Neural progenitor cell (in vitro differentiated cells): ENCODE data around the gene HDAC4. TPM values are rescaled to one million over a fixed set of nuclear protein-coding genes. Genes with fewer than 3 reads are reported as not detected.

Experiments
- DNase-seq: peaks from one replicate; pipeline ENCODE4 v3.0.0-alpha.2; 2016; ENCODE audit warnings: low spot score
- H2AFZ ChIP-seq: fragments of 200-600 bp; sonication (generic); replicated peaks from 2 replicates; pipeline ENCODE4 v1.6.1; 2016; ENCODE audit warnings: antibody characterized with exemption
- H3F3A ChIP-seq: fragments of 200-600 bp; sonication (generic); 2 replicates; pipeline ENCODE4 v1.6.1; 2016; ENCODE audit warnings: antibody characterized with exemption, low read depth
- H3K27ac ChIP-seq: fragments of 200-600 bp; sonication (generic); 2 replicates; pipeline ENCODE4 v1.5.1; 2016; ENCODE audit warnings: mild to moderate bottlenecking
- H3K27me3 ChIP-seq: fragments of 200-600 bp; sonication (generic); 2 replicates; pipeline ENCODE4 v1.6.1; 2016; ENCODE audit warnings: mild to moderate bottlenecking, moderate library complexity
- H3K36me3 ChIP-seq: fragments of 200-600 bp; sonication (generic); 2 replicates; pipeline ENCODE4 v1.5.1; 2016
- H3K4me1 ChIP-seq: fragments of 200-600 bp; sonication (generic); 2 replicates; pipeline ENCODE4 v1.6.1; 2016; ENCODE audit warnings: mixed run types
- H3K4me2 ChIP-seq: fragments of 200-600 bp; sonication (generic); 2 replicates; pipeline ENCODE4 v1.6.1; 2016
- H3K4me3 ChIP-seq: fragments of 200-600 bp; sonication (generic); 2 replicates; pipeline ENCODE4 v1.5.1; 2016
- H3K79me2 ChIP-seq: fragments of 200-600 bp; sonication (generic); 2 replicates; pipeline ENCODE4 v1.6.1; 2016; ENCODE audit warnings: low read depth
- H3K9ac ChIP-seq: fragments of 200-600 bp; sonication (generic); 2 replicates; pipeline ENCODE4 v1.6.1; 2016
- H3K9me3 ChIP-seq: fragments of 200-600 bp; sonication (generic); 2 replicates; pipeline ENCODE4 v1.5.1; 2016; ENCODE audit warnings: low read depth
- H4K20me1 ChIP-seq: fragments of 200-600 bp; sonication (generic); 2 replicates; pipeline ENCODE4 v1.6.1; 2016; ENCODE audit warnings: low read depth
- H3K27ac Mint-ChIP-seq: 3 replicates; pipeline ENCODE4 v1.8.0; 2021; ENCODE audit warnings: mixed read lengths
- H3K27me3 Mint-ChIP-seq: 2 replicates; pipeline ENCODE4 v1.8.0; 2022; ENCODE audit warnings: low read depth, mild to moderate bottlenecking, inconsistent platforms, moderate library complexity, mixed read lengths; ENCODE audit not compliant: insufficient read depth
- H3K36me3 Mint-ChIP-seq: 3 replicates; pipeline ENCODE4 v1.8.0; 2021; ENCODE audit warnings: mixed read lengths
- H3K4me1 Mint-ChIP-seq: 3 replicates; pipeline ENCODE4 v1.8.0; 2021; ENCODE audit warnings: mixed read lengths
- H3K4me3 Mint-ChIP-seq: 3 replicates; pipeline ENCODE4 v1.8.0; 2021; ENCODE audit warnings: mild to moderate bottlenecking, moderate library complexity, mixed read lengths
- H3K9me3 Mint-ChIP-seq: 3 replicates; pipeline ENCODE4 v1.8.0; 2020; ENCODE audit warnings: mixed read lengths
- CTCF ChIP-seq: fragments of 200-600 bp; sonication (generic); IDR thresholded peaks from 2 replicates; pipeline ENCODE4 v1.5.1; 2017; ENCODE audit warnings: antibody characterized with exemption, mild to moderate bottlenecking
- EZH2 ChIP-seq: fragments of 200-600 bp; sonication (generic); IDR thresholded peaks from 2 replicates; pipeline ENCODE4 v1.6.1; 2017; ENCODE audit warnings: antibody characterized with exemption, mild to moderate bottlenecking, moderate library complexity
- EZH2phosphoT487 ChIP-seq: fragments of 200-600 bp; sonication (generic); IDR thresholded peaks from 2 replicates; pipeline ENCODE4 v1.6.1; 2017; ENCODE audit warnings: antibody characterized with exemption
- total RNA-seq: library from RNA; depleted of rRNA; stranded (reverse); fragments of >200 nt; gene quantifications from 2 replicates; pipeline ENCODE4 v1.2.3, GENCODE V29; 2015; ENCODE audit warnings: low replicate concordance

Gene HDAC4
- total RNA-seq, 1 donor from 2014 or later, result 36.0 TPM

DNA sequence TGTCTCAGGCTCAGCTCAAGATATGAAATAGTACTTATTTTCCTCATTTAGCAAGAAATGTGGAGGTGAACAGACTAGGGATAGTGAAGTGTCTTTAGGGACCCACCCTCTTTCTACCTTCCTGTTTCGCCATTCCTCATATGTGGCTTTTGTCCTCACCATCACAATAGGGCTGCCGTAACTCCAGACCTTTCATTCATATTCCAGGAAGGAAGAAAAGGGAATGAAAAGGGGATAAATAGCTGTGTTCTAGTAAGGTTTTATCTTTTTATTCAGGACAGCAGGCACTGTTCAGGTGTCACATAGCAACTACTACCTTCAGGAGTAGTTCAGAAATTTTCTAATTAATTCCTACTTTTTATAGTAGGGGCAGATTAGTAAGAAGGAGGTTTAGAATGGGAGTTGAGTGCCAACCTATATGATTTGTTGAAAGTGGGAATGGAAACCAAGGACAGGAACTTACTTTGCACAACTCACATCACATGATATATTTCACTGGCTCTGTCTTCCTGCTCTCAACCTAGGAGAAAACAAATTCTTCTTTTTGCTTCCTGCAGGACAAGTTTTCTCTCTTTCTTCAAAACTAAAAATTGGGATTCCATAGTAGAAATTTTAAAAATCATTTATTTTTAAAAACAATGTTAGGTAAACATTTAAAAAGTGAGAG lies 36.0 kb upstream of the HDAC4 start:
- H3F3A ChIP-seq, result peaks cover 34% of the 10 kb centered on the region
- Mint-ChIP-seq H3K9me3 (peaks cover 15% of the 10 kb centered on the region), H3K4me3 (no peak overlapping the region), H3K27me3 (peaks cover 9% of the 10 kb centered on the region), H3K36me3 (peaks cover 1% of the 10 kb centered on the region), H3K27ac (no peak overlapping the region), H3K4me1 (peaks cover 32% of the 10 kb centered on the region)
- no peaks in the 10 kb centered on the region for H3K27me3 ChIP-seq
- H3K79me2 ChIP-seq, result no peaks in the 10 kb centered on the region
- H3K9ac ChIP-seq, result no peak overlapping the region
- H3K4me3 ChIP-seq, result no peak overlapping the region
- no peak overlapping the region for H2AFZ ChIP-seq
- H3K36me3 ChIP-seq, result peaks cover 4% of the 10 kb centered on the region
- no peaks in the 10 kb centered on the region for H3K9me3 ChIP-seq
- no peak for DNase-seq
- H3K4me2 ChIP-seq, result no peak overlapping the region
- TF ChIP-seq EZH2phosphoT487 (no peak), CTCF (no peak), EZH2 (no peak)
- H4K20me1 ChIP-seq, result no peaks in the 10 kb centered on the region
- H3K27ac ChIP-seq, result no peak overlapping the region
- H3K4me1 ChIP-seq, result peaks cover 31% of the 10 kb centered on the region

GRCh38 chr2:239436076-239436475 lies 35.3 kb upstream of the HDAC4 start:
- Mint-ChIP-seq H3K4me3 (no peak overlapping the region), H3K36me3 (peaks cover 1% of the 10 kb centered on the region), H3K4me1 (peaks cover 25% of the 10 kb centered on the region), H3K27ac (no peak overlapping the region), H3K27me3 (peaks cover 9% of the 10 kb centered on the region), H3K9me3 (peaks cover 15% of the 10 kb centered on the region)
- Histone ChIP-seq H3K4me3 (no peak overlapping the region), H2AFZ (no peak overlapping the region), H3K4me1 (peaks cover 23% of the 10 kb centered on the region), H3K4me2 (no peak overlapping the region), H3F3A (peaks cover 26% of the 10 kb centered on the region), H3K27me3 (no peaks in the 10 kb centered on the region), H3K9me3 (no peaks in the 10 kb centered on the region), H3K79me2 (no peaks in the 10 kb centered on the region), H3K36me3 (peaks cover 4% of the 10 kb centered on the region), H3K9ac (no peak overlapping the region), H3K27ac (no peak overlapping the region), H4K20me1 (no peaks in the 10 kb centered on the region)
- TF ChIP-seq EZH2phosphoT487 (no peak), CTCF (no peak), EZH2 (no peak)
- DNase-seq, result no peak

DNA sequence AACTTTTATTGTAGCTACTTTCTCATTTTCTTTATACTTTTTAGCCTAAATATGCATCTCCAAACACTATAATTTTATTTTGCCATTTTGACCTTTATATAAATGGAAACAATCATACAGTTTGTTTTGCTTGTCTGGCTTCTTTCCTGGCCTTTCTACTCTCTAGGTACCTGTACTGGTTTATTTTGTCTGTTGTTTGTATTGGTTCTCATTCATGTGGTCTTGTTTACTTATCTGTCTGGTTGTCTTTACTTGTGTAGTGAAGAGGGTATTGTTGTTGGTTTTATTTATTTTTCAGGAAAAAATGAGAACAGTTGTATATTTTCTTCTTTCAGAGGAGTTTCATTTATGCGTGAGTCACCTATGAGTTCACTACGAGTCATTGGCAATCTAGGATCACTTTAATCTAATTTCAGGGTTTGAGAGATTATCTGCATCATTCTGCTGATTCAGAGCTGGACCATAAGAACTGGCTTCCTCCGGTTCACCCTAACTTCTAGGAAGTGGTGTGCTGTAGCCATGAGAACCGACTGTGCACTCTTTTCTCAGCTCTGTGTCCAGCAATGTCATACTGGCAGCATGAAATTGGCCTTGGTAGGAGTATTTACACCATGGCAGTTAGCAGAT lies 33.1 kb upstream of the HDAC4 start:
- H3K9me3 ChIP-seq, result no peaks in the 10 kb centered on the region
- peaks cover 4% of the 10 kb centered on the region for H3K4me1 Mint-ChIP-seq
- H3K27ac ChIP-seq, result no peak overlapping the region
- DNase-seq, result no peak
- peaks cover 3% of the 10 kb centered on the region for H3K27me3 Mint-ChIP-seq
- no peak overlapping the region for H3K4me3 ChIP-seq
- H3K4me2 ChIP-seq, result no peak overlapping the region
- no peaks in the 10 kb centered on the region for H3K79me2 ChIP-seq
- H3K36me3 ChIP-seq, result peaks cover 4% of the 10 kb centered on the region
- no peak overlapping the region for H3K4me3 Mint-ChIP-seq
- no peaks in the 10 kb centered on the region for H3K27me3 ChIP-seq
- H3K9ac ChIP-seq, result no peak overlapping the region
- H4K20me1 ChIP-seq, result no peaks in the 10 kb centered on the region
- H2AFZ ChIP-seq, result no peak overlapping the region
- H3F3A ChIP-seq, result peaks cover 4% of the 10 kb centered on the region
- peaks cover 5% of the 10 kb centered on the region for H3K4me1 ChIP-seq
- no peak overlapping the region for H3K27ac Mint-ChIP-seq
- peaks cover 1% of the 10 kb centered on the region for H3K36me3 Mint-ChIP-seq
- peaks cover 15% of the 10 kb centered on the region for H3K9me3 Mint-ChIP-seq
- TF ChIP-seq EZH2phosphoT487 (no peak), CTCF (no peak)
